Gastrocnemius medialis (tissue), 4 donors: ENCODE results near the gene PPP1CC.

Experiments
- POLR2A ChIP-seq, 2 donors: fragments of 450-650 bp; IDR thresholded peaks; one replicate each; pipeline ENCODE4 v1.6.1; 2017; ENCODE audit warnings: antibody characterized with exemption in 2 of 2, mild to moderate bottlenecking in 2 of 2, moderate library complexity in 2 of 2
- TF ChIP-seq, protein P1 (sequence below), 5 experiments: fragments of 450-650 bp in 3 of 5; fragments of 200-600 bp in 2 of 5; sonication (generic) in 2 of 5; IDR thresholded peaks in 4 of 5; conservative IDR thresholded peaks in 1 of 5; 1 replicate in 4 of 5; 2 replicates in 1 of 5; pipeline ENCODE4 v1.5.1; 2016 to 2019; ENCODE audit warnings: antibody characterized with exemption in 5 of 5, mild to moderate bottlenecking in 3 of 5, moderate library complexity in 3 of 5

DNA sequence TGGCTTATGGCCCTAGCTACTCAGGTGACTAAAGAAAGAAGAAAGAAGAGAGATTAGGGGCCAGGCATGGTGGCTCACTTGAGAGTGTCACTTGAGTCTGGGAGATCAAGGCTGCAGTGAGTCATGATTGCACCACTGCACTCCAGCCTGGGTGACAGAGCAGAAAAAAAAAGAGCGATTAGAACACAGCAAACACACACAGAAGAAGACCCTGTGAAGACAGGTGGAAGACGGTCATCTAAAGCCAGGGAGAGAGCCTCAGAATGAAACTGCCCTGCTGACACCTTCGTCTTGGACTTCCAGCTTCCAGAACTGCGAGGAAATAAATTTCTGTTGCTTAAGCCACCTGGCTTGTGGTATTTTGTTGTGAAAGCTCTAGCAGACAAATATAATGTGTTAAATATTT, 17.5 kb upstream of the PPP1CC start:
- TF ChIP-seq POLR2A (IDR thresholded peaks at IDR 0.05): no peak
- TF ChIP-seq, protein P1, sequence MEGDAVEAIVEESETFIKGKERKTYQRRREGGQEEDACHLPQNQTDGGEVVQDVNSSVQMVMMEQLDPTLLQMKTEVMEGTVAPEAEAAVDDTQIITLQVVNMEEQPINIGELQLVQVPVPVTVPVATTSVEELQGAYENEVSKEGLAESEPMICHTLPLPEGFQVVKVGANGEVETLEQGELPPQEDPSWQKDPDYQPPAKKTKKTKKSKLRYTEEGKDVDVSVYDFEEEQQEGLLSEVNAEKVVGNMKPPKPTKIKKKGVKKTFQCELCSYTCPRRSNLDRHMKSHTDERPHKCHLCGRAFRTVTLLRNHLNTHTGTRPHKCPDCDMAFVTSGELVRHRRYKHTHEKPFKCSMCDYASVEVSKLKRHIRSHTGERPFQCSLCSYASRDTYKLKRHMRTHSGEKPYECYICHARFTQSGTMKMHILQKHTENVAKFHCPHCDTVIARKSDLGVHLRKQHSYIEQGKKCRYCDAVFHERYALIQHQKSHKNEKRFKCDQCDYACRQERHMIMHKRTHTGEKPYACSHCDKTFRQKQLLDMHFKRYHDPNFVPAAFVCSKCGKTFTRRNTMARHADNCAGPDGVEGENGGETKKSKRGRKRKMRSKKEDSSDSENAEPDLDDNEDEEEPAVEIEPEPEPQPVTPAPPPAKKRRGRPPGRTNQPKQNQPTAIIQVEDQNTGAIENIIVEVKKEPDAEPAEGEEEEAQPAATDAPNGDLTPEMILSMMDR (IDR thresholded peaks at IDR 0.05 in 4 of 5, conservative IDR thresholded peaks at IDR 0.05 in 1 of 5): no peak
